H9 (cell line): ENCODE measurements around the gene ITPR2. TPM values are rescaled to one million over a fixed set of nuclear protein-coding genes. Genes with fewer than 3 reads are reported as not detected.

ENCODE experiments used
- DNase-seq: peaks from one replicate; pipeline ENCODE4 v3.0.0-alpha.2; 2017
- H2AFZ ChIP-seq: one replicate; pipeline ENCODE4 v1.6.1; 2013; ENCODE audit warnings: mild to moderate bottlenecking, low read length, control low read depth, moderate library complexity
- H2AK5ac ChIP-seq: 2 replicates; pipeline ENCODE4 v1.6.1; 2013; ENCODE audit warnings: low read length, control low read depth, mixed read lengths; ENCODE audit not compliant: insufficient read length
- H2BK120ac ChIP-seq: one replicate; pipeline ENCODE4 v1.6.1; 2013; ENCODE audit warnings: low read depth, mild to moderate bottlenecking, low read length, control low read depth, inconsistent platforms; ENCODE audit not compliant: poor library complexity, severe bottlenecking
- H2BK12ac ChIP-seq: 2 replicates; pipeline ENCODE4 v1.6.1; 2013; ENCODE audit warnings: low read length, control low read depth, mixed read lengths, low read depth; ENCODE audit not compliant: insufficient read length
- H2BK15ac ChIP-seq: 2 replicates; pipeline ENCODE4 v1.6.1; 2013; ENCODE audit warnings: low read depth, low read length, control low read depth
- H2BK20ac ChIP-seq: one replicate; pipeline ENCODE4 v1.6.1; 2013; ENCODE audit warnings: low read depth, mild to moderate bottlenecking, low read length, control low read depth, inconsistent platforms; ENCODE audit not compliant: poor library complexity, severe bottlenecking
- H2BK5ac ChIP-seq: 2 replicates; pipeline ENCODE4 v1.6.1; 2013; ENCODE audit warnings: low read length, control low read depth, mixed read lengths; ENCODE audit not compliant: insufficient read length
- H3K14ac ChIP-seq: 2 replicates; pipeline ENCODE4 v1.6.1; 2013; ENCODE audit warnings: low read length, control low read depth; ENCODE audit not compliant: insufficient read depth
- H3K18ac ChIP-seq: 2 replicates; pipeline ENCODE4 v1.6.1; 2013; ENCODE audit warnings: low read depth, mild to moderate bottlenecking, mixed read lengths, low read length, control low read depth; ENCODE audit not compliant: insufficient read length
- H3K23ac ChIP-seq: 2 replicates; pipeline ENCODE4 v1.6.1; 2013; ENCODE audit warnings: low read length, control low read depth, mixed read lengths, low read depth; ENCODE audit not compliant: insufficient read length
- H3K23me2 ChIP-seq: 2 replicates; pipeline ENCODE4 v1.6.1; 2013; ENCODE audit warnings: low read depth, mild to moderate bottlenecking, mixed read lengths, low read length, control low read depth; ENCODE audit not compliant: insufficient read length, poor library complexity, severe bottlenecking
- H3K27ac ChIP-seq: 2 replicates; pipeline ENCODE4 v1.5.1; 2013; ENCODE audit warnings: low read length, control low read depth, mixed read lengths, low read depth; ENCODE audit not compliant: insufficient read length
- H3K27me3 ChIP-seq: 2 replicates; pipeline ENCODE4 v1.6.1; 2013; ENCODE audit warnings: low read length, control low read depth, inconsistent platforms; ENCODE audit not compliant: insufficient read depth
- H3K4ac ChIP-seq: 2 replicates; pipeline ENCODE4 v1.6.1; 2013; ENCODE audit warnings: low read depth, mild to moderate bottlenecking, control low read depth, inconsistent platforms, low read length, moderate library complexity
- H3K4me1 ChIP-seq: 2 replicates; pipeline ENCODE4 v1.6.1; 2013; ENCODE audit warnings: low read length, control low read depth, inconsistent platforms; ENCODE audit not compliant: insufficient read depth
- H3K4me2 ChIP-seq: 2 replicates; pipeline ENCODE4 v1.6.1; 2013; ENCODE audit warnings: low read length, control low read depth, mixed read lengths; ENCODE audit not compliant: insufficient read length, insufficient read depth
- H3K56ac ChIP-seq: 2 replicates; pipeline ENCODE4 v1.6.1; 2013; ENCODE audit warnings: low read depth, mild to moderate bottlenecking, mixed read lengths, low read length, control low read depth; ENCODE audit not compliant: insufficient read length
- H3K79me1 ChIP-seq: 2 replicates; pipeline ENCODE4 v1.6.1; 2013; ENCODE audit warnings: low read depth, mild to moderate bottlenecking, moderate library complexity, low read length, control low read depth, inconsistent platforms; ENCODE audit not compliant: insufficient read depth, poor library complexity, severe bottlenecking
- H3K79me2 ChIP-seq: 2 replicates; pipeline ENCODE4 v1.6.1; 2013; ENCODE audit warnings: low read length, control low read depth, inconsistent platforms; ENCODE audit not compliant: insufficient read depth
- H3K9ac ChIP-seq: 2 replicates; pipeline ENCODE4 v1.6.1; 2013; ENCODE audit warnings: low read length, control low read depth, mixed read lengths; ENCODE audit not compliant: insufficient read length; ENCODE audit errors: extremely low read depth
- H3K9me3 ChIP-seq: one replicate; pipeline ENCODE4 v1.6.1; 2013; ENCODE audit warnings: low read depth, low read length, inconsistent platforms; ENCODE audit not compliant: control insufficient read depth
- H3T11ph ChIP-seq: one replicate; pipeline ENCODE4 v1.6.1; 2013; ENCODE audit warnings: mild to moderate bottlenecking, low read length, control low read depth, inconsistent platforms
- H4K20me1 ChIP-seq: one replicate; pipeline ENCODE4 v1.6.1; 2013; ENCODE audit not compliant: control insufficient read depth, insufficient read length, insufficient read depth
- H4K5ac ChIP-seq: 2 replicates; pipeline ENCODE4 v1.6.1; 2013; ENCODE audit warnings: low read depth, mild to moderate bottlenecking, mixed read lengths, low read length, control low read depth; ENCODE audit not compliant: insufficient read length
- H4K8ac ChIP-seq: replicated peaks from 2 replicates; pipeline ENCODE4 v1.6.1; 2013; ENCODE audit warnings: low read length, control low read depth, mixed read lengths, low read depth; ENCODE audit not compliant: insufficient read length
- H4K91ac ChIP-seq: 2 replicates; pipeline ENCODE4 v1.6.1; 2013; ENCODE audit warnings: low read depth, mild to moderate bottlenecking, moderate library complexity, mixed read lengths, low read length, control low read depth; ENCODE audit not compliant: insufficient read length
- H3K27ac Mint-ChIP-seq, 3 experiments: 2 replicates in 2 of 3; 3 replicates in 1 of 3; pipeline ENCODE4 v1.8.0; 2020 to 2021; ENCODE audit warnings: mixed read lengths in 3 of 3, mild to moderate bottlenecking in 1 of 3, moderate library complexity in 1 of 3
- H3K27me3 Mint-ChIP-seq: 2 replicates; pipeline ENCODE4 v1.8.0; 2021; ENCODE audit warnings: low read depth, mild to moderate bottlenecking, moderate library complexity, mixed read lengths
- H3K36me3 Mint-ChIP-seq, 3 experiments: 2 replicates in 2 of 3; 3 replicates in 1 of 3; pipeline ENCODE4 v1.8.0; 2020 to 2021; ENCODE audit warnings: low read depth in 3 of 3, mixed read lengths in 3 of 3; ENCODE audit not compliant: insufficient read depth in 1 of 3
- H3K4me1 Mint-ChIP-seq, 2 experiments: 2 replicates each; pipeline ENCODE4 v1.8.0; 2020; ENCODE audit warnings: mixed read lengths in 2 of 2
- H3K4me3 Mint-ChIP-seq, 2 experiments: 2 replicates in 1 of 2; 3 replicates in 1 of 2; pipeline ENCODE4 v1.8.0; 2020 to 2021; ENCODE audit warnings: mild to moderate bottlenecking in 2 of 2, mixed read lengths in 2 of 2, moderate library complexity in 1 of 2
- H3K9me3 Mint-ChIP-seq, 2 experiments: 2 replicates in 1 of 2; 3 replicates in 1 of 2; pipeline ENCODE4 v1.8.0; 2020; ENCODE audit warnings: mild to moderate bottlenecking in 2 of 2, mixed read lengths in 2 of 2, moderate library complexity in 1 of 2
- WGBS: extraction: QIAGEN DNeasy Blood & Tissue Kit; methylation state at CpG from one replicate; pipeline ENCODE4 v1.1.7; 2013; ENCODE audit warnings: missing lambda C conversion rate, low lambda C conversion rate, mixed read lengths; ENCODE audit not compliant: insufficient read length; ENCODE audit errors: extremely low coverage; 5-methylcytosine and 5-hydroxymethylcytosine counted together
- total RNA-seq: library from RNA; stranded (reverse); gene quantifications from 2 replicates; pipeline ENCODE4 v1.2.1, GENCODE V29; 2021
- TF ChIP-seq, protein P1 (sequence below): fragments of 200-600 bp; sonication (generic); conservative IDR thresholded peaks from 3 replicates; pipeline ENCODE4 v1.8.0; 2021; ENCODE audit warnings: antibody characterized with exemption, mild to moderate bottlenecking

Gene ITPR2
- total RNA-seq, 1 experiment from 2014 or later = 14.8 TPM

DNA sequence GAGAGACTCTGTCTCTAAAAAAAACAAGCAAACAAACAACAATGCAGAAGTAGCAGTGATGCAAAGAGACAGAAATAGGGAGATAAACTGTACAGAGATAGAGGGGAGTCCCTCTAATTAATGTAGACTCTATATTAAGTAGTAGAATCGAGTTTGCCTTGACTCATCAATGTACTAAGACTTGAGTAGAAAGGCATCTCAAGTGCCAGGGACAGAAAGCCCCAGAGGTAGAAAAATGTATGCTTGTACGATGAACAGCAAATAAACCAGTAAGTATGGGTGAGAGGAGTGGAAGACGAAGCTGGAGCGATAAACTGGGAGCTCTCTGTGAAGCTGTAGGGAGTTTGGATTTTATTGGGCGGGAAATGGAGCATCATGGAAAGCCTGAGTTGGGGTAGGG lies 429.4 kb downstream of the ITPR2 start:
- Histone ChIP-seq H3K9ac (no peak overlapping the region), H3K56ac (no peak overlapping the region), H3K27ac (no peak overlapping the region), H2BK12ac (no peak overlapping the region), H3K79me1 (no peaks in the 10 kb centered on the region), H4K20me1 (peaks cover 2% of the 10 kb centered on the region), H3K14ac (no peak overlapping the region), H3K9me3 (no peaks in the 10 kb centered on the region), H2AFZ (no peak overlapping the region), H2BK5ac (no peak overlapping the region), H2BK20ac (no peak overlapping the region), H4K91ac (no peak overlapping the region), H3K23ac (no peak overlapping the region), H4K5ac (no peak overlapping the region), H4K8ac (no peak overlapping the region), H3K4me1 (no peaks in the 10 kb centered on the region), H2BK120ac (no peak overlapping the region), H3K4ac (no peak overlapping the region), H3K79me2 (no peaks in the 10 kb centered on the region), H3K23me2 (no peaks in the 10 kb centered on the region), H3K27me3 (no peaks in the 10 kb centered on the region), H3K4me2 (no peak overlapping the region), H3K18ac (no peak overlapping the region), H3T11ph (no peak overlapping the region), H2BK15ac (no peak overlapping the region), H2AK5ac (no peak overlapping the region)
- TF ChIP-seq, protein P1, sequence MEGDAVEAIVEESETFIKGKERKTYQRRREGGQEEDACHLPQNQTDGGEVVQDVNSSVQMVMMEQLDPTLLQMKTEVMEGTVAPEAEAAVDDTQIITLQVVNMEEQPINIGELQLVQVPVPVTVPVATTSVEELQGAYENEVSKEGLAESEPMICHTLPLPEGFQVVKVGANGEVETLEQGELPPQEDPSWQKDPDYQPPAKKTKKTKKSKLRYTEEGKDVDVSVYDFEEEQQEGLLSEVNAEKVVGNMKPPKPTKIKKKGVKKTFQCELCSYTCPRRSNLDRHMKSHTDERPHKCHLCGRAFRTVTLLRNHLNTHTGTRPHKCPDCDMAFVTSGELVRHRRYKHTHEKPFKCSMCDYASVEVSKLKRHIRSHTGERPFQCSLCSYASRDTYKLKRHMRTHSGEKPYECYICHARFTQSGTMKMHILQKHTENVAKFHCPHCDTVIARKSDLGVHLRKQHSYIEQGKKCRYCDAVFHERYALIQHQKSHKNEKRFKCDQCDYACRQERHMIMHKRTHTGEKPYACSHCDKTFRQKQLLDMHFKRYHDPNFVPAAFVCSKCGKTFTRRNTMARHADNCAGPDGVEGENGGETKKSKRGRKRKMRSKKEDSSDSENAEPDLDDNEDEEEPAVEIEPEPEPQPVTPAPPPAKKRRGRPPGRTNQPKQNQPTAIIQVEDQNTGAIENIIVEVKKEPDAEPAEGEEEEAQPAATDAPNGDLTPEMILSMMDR = no peak
- DNase-seq = no peak
- Mint-ChIP-seq H3K36me3 (no peaks in the 10 kb centered on the region), H3K9me3 (no peaks in the 10 kb centered on the region), H3K27me3 (no peaks in the 10 kb centered on the region), H3K4me1 (no peaks in the 10 kb centered on the region), H3K4me3 (no peak overlapping the region), H3K27ac (no peak overlapping the region)
- WGBS = no CpG with 5 or more reads among the region's 5 CpGs
